Measurements from ENCODE around the gene ATP1A2.
A peak's percentile ranks its signal among the peaks of the same experiment; 100 is the strongest.

The ATP1A2 gene

DNA sequence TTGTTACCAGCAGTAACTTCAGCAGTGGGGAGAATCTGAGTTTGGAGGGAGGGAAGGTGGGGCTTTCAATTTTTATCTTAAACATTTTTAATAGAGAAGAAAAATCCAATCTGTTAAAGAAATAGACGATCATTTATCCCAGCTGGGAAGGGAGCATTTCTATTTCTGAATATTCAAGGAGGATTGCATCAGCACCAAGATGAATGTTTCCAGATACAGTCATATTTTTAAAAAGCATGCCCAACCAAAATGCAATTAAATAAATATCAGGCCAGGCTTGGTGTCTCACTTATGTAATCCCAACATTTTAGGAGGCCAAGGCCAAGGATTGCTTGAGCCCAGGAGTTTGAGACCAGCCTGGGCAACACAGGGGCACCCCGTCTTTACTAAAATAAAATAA, 34.2 kb downstream of the ATP1A2 start:
- TF ChIP-seq, protein P1, sequence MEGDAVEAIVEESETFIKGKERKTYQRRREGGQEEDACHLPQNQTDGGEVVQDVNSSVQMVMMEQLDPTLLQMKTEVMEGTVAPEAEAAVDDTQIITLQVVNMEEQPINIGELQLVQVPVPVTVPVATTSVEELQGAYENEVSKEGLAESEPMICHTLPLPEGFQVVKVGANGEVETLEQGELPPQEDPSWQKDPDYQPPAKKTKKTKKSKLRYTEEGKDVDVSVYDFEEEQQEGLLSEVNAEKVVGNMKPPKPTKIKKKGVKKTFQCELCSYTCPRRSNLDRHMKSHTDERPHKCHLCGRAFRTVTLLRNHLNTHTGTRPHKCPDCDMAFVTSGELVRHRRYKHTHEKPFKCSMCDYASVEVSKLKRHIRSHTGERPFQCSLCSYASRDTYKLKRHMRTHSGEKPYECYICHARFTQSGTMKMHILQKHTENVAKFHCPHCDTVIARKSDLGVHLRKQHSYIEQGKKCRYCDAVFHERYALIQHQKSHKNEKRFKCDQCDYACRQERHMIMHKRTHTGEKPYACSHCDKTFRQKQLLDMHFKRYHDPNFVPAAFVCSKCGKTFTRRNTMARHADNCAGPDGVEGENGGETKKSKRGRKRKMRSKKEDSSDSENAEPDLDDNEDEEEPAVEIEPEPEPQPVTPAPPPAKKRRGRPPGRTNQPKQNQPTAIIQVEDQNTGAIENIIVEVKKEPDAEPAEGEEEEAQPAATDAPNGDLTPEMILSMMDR (IDR thresholded peaks at IDR 0.05) = no peak
- H3K27ac ChIP-seq = peak overlapping the region; percentile 63 to 73
- DNase-seq (ENCODE audit: low spot score) = no peak
- H3K4me3 ChIP-seq = no peak overlapping the region

DNA sequence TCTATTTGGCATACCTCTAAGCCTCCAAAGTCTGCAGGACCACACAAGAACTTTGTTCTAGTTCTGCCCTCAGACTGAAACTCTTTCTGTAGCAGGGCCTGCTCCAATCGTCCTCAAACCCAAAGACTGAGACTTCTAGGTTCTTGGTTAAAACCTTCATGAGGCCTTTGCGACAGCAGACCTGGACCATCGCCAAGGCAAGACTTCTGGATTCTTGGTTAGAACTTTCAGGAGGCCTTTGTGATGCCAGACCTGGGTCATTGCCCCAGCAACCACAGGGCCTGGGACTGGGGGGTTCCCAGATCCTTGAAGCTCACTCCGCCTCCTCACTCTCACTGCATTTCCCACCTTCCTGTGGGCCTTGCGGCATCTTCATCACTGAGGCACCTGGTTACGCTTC, 35.7 kb downstream of the ATP1A2 start, which contains the start of gene ATP1A4:
TSS of gene ATP1A4 (plus strand) at position 301 of the 400 bp plus-strand sequence. CDS start 438 bp downstream, outside the sequence.
- TF ChIP-seq, protein P1 (IDR thresholded peaks at IDR 0.05) = no peak
- DNase-seq (ENCODE audit: low spot score) = no peak
- Histone ChIP-seq H3K4me3 (no peak within 1 kb of the TSS), H3K27ac (no peak within 1 kb of the TSS)

DNA sequence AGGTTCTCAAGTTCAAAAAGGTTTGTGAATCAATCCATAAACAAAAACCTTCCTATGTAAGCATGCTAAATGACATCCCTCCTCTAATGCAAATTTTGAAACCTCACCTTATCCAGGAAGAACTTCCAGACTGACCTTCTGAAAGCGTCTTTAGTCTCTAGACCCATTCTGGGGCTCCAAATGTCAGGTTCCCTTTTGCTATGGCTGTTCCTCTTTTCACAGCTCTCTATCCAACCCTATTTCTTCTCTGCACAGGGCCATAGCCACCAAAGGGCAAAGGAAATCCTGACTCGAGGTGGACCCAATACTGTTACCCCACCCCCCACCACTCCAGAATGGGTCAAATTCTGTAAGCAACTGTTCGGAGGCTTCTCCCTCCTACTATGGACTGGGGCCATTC, 39.2 kb downstream of the ATP1A2 start:
- no peak overlapping the region for H3K27ac ChIP-seq
- H3K4me3 ChIP-seq = no peak overlapping the region
- TF ChIP-seq, protein P1 (IDR thresholded peaks at IDR 0.05) = no peak
- no peak for DNase-seq (ENCODE audit: low spot score)

DNA sequence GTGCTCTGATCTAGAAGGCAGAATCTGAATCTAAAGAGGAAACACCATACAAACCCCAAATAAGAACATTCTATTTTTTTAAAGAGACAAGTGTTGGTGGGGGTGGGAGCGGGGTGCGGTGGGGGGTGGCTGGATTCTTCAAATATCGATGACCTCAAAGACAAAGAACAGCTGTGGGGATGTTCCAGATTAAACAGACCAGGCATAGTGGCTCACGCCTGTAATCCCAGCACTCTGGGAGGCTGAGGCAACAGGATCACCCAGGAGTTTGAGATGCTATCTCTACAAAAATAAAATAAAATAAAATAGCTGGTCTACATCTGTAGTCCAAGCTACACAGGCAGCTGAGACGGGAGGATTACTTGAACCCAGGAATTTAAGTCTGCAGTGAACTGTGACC, 40.8 kb downstream of the ATP1A2 start:
- DNase-seq (ENCODE audit: low spot score) = peak; percentile 16
- no peak overlapping the region for H3K27ac ChIP-seq
- TF ChIP-seq, protein P1 (IDR thresholded peaks at IDR 0.05) = no peak
- H3K4me3 ChIP-seq = no peak overlapping the region

DNA sequence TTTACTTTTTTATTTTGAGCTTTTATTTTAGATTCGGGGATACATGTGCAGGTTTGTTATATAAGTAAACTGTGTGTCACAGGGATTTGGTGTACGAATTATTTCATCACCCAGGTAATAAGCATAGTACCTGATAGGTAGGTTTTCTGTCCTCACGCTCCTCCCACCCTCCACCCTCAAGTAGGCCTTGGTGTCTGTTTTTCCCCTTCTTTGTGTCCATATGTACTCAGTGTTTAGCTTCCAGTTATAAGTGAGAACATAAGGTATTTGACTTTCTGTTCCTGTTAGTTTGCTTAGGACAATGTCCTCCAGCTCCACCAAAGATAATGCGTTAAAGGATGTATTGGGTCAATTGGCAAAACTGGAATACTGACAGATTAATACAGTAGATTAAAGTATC, 41.6 kb downstream of the ATP1A2 start:
- TF ChIP-seq, protein P1 (IDR thresholded peaks at IDR 0.05) = no peak
- no peak overlapping the region for H3K27ac ChIP-seq
- no peak overlapping the region for H3K4me3 ChIP-seq
- no peak for DNase-seq (ENCODE audit: low spot score)

DNA sequence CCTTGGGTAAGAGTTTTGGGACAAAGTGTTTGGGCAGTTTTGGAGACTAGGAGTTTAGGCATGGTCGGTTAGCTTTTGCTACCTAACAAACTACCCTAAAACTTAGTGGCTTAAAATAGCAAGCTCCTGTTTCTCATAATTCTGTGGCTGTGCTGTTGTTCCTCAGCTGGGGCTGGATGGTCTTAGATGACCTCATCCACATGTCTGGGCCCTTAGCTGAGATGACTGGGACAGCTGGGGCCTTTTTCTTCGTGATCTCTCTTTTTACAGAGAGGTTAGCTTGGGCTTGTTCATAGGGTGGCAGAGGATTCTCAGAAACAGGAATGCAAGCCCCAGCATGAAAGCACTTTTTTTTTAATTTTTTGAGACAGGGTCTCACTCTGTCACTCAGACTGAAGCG, 42.5 kb downstream of the ATP1A2 start:
- no peak overlapping the region for H3K4me3 ChIP-seq
- TF ChIP-seq, protein P1 (IDR thresholded peaks at IDR 0.05) = no peak
- no peak overlapping the region for H3K27ac ChIP-seq
- peak; percentile 21 for DNase-seq (ENCODE audit: low spot score)

DNA sequence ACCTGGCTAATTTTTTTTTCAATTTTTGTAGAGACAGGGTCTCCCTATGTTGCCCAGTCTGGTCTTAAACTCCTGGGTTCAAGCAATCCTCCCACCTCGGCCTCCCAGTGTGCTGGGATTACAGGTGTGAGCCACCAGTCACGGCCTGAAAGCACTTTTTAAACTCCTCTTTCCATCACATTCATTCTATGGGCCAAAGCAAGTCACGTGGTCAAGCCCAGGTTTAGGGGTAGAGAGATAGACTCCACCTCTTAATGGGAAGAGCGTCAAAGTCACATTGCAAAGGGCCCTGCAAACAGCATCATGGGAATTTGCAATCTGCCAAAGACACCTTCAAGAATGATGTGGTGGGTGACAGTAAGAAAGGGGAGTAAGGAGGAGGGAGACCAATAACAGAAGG, 43.0 kb downstream of the ATP1A2 start:
- TF ChIP-seq, protein P1 (IDR thresholded peaks at IDR 0.05) = no peak
- Histone ChIP-seq H3K4me3 (no peak overlapping the region), H3K27ac (no peak overlapping the region)
- no peak for DNase-seq (ENCODE audit: low spot score)
